GM18520 (cell line): ENCODE measurements around the gene SUGT1.
"Not testable (repeated sequence)": the region's sequence is repeated elsewhere in the genome, so short reads cannot be mapped to it uniquely, and the experiment has no call there.

Experiments
- ATAC-seq: cut with Tn5 transposase; IDR thresholded peaks from one replicate; pipeline ENCODE4 v1.9.1; 2021; ENCODE audit not compliant: unreplicated experiment

Gene SUGT1

DNA sequence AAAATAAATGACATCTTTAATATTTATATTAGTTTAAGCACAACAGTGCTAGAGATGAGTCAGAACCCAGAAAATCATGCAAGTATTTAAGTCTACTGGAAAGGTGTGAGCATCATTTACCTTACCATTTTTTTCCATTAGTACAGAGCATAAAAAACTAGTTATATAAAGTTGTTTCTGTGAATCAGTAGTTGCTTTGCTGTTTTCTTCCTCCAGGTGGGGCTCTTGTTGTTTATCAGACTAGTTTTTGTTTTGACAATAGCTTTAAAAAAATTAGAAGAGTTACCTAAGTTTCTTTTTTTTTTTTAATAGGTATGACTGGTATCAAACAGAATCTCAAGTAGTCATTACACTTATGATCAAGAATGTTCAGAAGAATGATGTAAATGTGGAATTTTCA is 12.7 kb downstream of the SUGT1 start:
- no peak for ATAC-seq

DNA sequence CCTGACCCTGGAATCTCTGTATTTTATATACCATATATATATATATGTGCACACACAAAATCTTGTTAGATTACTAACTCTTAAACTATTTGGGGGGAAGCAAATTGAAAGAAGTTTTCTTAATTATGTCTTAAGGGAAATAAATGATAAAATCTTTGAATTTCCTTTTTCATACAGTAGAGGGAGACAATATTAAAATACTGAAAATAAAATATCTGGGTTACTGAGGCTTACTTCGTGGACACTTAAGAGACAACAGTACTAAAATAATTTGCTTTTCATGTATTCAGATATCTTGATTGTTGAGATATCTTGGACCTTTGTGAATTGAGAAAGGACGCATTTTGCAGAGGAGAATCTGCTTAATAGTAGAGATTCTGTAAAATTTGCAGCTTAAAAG is 17.0 kb downstream of the SUGT1 start:
- ATAC-seq = no peak

DNA sequence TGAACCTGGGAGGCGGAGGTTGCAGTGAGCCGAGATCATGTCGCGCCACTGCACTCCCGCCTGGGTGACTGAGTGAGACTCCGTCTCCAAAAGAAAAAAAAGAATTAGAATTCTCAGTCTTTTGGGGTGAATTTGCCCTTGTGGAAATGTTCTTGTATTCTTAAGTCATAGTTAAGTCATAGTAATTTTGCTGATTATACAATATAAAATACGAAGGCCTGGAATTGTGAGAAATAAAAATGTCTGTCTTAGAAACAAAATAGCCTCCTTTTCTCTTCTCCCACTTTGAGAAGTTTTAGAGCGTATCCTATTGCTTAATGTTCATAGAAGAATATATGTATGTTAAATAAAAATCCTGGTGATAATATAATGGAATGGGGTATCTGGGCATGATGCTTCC is 18.1 kb downstream of the SUGT1 start:
- no peak for ATAC-seq

DNA sequence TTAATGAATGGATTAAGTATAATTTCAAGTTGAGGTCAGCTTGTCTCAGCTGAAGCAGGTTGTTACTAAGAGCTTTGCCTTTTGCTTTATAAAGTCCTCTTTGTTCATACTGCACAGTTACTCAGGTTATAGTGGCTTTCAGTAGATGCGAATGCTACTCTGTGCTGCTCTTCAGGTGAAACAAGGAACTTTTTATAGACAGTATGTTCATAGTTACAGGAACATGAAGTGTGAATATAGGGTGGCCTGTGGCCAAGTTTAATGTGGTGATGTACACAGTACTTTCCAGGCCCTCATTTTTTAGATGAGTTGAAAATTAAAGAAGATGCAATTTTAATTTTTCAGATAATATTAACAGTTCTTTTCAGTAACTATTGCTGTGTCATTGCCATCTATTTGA is 20.8 kb downstream of the SUGT1 start:
- no peak for ATAC-seq

DNA sequence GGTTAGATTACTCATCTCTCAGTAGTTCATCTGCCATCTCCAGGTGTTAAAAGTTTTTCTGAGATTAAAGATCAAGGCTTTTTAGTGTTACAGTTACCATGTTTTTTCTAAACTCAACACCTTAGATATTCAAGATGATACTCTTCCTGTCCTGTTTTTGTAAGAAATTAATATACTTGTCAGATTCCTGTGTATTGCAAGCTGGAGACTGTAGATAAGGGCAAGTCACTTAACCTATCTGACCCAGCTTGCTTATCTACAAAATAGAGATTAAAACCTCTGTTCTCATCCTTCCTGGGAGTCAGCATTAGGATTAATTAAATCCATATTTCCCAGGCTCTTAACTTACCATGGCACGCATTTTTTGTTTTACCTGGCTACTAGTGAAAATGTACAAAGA is 25.2 kb downstream of the SUGT1 start:
- no peak for ATAC-seq

DNA sequence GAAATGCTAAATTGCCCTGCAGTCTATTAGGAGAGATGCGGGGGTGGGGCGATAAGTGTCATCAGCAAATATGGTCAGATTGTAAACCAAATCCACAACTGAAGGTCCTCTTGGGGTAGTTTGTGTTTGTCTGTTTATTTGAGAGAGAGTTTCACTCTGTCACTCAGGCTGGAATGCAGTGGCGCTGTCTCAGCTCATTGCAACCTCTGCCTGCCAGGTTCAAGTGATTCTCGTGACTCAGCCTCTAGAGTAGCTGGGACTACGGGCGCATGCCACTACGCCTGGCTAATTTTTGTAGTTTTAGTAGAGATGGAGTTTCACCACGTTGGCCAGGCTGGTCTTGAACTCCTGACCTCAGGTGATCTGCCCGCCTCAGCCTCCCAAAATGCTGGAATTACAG is 33.2 kb downstream of the SUGT1 start:
- not testable (repeated sequence) for ATAC-seq

DNA sequence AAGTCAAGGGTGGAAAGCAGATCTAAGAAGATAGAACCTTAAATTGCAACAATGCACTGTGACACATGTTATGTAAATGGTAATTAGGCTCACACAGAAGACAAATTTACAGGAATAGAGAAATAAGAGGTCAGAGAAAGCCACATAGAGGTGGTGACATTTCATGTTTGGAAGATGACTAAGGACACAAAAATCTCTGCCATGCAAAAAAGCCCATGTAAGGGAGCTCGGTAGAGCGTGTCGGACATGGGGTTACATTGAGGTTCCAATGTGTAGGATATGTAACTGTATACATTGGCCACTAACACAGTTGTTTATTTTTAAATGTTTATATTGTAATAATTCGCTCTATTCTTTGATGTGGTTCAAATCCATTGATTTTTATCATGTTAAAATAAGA is 33.7 kb downstream of the SUGT1 start:
- no peak for ATAC-seq

DNA sequence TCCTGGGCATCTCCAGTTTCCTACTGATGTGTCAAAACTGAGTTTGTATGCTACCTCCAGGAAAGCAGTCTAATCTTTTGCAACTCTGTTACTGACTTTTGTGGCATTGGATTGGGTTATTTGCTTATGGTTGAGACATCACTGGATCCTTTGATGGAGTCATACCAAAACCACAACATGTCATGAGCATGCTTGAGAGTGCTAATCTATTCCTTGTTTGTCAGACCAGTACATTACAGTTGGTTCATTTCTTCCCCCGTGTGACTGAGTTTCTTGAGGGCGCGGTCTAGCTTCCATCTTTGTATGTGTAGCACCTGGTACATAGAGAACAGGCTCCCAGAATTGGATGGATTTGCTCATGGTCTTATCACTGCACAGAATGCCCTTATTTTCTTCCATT is 43.2 kb downstream of the SUGT1 start:
- peak; percentile 77 for ATAC-seq

DNA sequence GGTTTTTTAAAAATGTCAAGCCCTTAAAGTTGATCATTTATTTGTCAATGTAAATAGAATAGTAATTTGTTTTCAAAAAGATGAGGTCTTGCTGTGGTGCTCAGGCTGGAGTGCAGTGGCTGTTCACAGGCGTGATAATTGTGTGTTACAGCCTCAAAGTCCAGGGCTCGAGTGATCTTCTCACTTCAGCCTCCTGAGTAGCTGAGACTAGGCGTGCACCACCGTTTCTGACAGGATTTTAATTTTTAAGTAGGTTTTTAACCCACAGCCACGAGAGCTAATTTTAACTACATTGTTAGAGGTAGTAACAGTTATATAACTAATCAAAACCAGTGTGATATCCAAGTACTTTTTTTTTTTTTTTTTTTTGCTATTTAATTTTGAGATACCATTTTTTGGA is 43.9 kb downstream of the SUGT1 start:
- ATAC-seq = no peak

DNA sequence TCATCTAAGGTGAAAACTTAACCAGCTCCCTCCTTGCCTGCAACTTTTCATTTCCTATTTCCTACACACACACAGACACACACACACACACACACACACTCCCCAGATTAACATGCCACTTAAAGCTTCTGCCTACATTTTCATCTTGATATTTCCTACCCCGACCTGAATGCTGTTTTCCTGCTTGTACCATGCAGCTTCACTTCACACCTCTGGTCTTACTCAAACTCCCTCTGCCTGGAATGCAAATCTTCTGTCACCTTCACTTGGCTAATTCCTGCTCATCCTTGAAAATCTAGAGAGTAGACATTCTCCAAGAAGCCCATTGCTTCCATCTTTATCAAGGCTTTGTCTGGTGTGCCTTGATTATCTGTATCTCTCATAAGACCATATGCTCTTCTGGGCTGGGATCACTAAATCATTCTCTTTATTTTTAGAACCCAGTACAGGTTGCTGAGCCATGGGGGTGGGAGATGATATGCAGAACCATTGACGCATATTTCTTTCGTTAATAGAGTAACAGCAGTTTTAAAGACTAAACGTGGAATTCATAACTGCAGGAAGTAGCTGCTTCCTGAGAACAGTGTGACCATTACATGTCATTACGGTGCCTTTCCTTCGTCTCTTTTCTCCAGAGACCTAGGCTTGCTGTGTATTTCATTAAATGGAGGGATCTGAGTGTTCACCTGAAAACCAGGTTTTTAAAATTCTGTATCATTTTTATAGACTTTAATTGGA is 49.3 kb downstream of the SUGT1 start:
- no peak for ATAC-seq

DNA sequence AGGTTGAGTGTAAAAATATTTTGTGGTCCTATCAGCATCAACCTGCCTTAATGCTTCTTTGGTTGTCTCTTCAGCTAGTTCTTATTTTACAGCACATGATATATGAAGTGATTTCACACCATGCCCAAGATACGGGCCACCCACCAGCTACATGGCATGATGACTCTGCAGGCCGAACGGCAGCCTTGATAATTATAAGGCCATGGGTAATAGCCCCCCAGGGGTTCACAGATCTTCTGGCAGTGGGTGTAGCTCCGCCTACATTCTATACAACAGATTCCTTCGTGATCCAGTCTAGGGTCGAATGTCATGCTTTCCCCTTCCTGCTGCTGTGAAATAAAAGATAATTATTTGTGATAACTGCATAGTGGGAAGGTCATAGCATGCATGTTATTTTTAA is 50.8 kb downstream of the SUGT1 start:
- no peak for ATAC-seq

DNA sequence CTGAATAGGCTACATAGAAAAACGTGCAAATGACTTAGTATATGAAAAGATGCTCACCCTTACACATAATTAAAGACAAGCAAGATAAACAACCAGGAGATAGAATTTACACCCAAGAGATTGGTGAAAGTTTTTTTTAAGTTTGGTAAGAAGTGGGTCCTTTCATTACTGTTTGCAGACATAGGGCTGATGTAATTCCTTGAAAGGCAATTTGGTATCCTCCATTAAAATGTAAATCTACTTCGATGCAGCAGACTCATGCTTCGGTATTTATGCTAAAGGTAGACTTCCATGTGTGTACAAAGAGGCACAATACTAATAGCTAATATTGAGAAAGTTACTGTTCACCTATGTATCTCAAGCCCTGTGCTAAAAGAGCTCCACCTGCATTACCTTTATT is 53.4 kb downstream of the SUGT1 start:
- ATAC-seq = no peak

DNA sequence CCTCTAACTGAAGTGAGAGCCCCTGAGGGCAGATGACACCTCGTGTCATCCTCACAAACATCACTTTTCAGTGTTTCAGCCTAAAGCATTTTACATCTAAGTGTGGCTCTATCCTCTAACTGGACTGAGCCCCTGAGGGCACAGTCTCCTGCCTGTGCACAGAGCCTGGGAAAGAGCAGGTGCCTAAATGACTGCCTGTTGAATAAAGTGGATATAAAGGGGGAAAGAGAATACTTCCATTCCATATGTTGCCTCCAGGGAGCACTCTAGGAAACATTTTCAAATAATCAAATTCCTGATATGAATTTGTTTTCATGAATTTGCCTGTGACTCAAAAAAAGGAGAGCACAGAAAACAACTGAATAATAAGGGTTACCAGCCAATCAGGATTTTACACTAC is 54.7 kb downstream of the SUGT1 start:
- no peak for ATAC-seq

DNA sequence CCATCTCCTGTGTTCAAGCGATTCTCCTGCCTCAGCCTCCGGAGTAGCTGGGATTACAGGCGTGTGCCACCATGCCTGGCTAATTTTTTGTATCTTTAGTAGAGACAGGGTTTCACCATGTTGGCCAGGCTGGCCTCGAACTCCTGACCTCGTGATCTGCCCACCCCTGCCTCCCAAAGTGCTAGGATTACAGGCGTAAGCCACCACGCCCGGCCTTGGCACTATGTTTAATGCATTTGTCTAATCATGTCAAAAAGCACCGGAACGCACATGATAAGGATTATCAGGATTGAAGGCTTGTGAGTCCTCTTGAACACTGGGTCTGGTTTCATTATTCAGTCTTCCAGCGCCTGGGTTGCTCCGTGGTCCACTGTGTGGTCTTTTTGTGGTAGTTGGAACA is 55.6 kb downstream of the SUGT1 start:
- ATAC-seq = not testable (repeated sequence)

DNA sequence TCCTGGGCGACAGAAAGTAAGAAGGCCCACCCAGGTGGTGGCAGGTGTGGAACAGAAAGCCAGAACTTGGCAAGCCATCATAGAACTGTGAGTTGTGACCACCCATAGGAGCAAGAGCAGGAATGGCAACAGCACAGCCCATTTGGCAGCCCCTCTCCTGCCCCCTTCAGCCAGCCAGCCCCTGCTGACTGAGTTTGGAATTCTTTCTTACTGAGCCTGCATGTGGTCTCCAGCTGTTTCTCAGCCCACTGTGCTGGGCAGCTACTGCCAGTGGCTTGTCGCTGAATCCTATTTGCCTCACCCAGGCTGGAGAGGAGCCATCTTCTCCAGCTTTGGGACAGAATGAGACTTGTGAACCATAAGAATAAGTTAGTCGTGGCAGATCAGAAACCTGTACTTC is 58.6 kb downstream of the SUGT1 start:
- no peak for ATAC-seq

DNA sequence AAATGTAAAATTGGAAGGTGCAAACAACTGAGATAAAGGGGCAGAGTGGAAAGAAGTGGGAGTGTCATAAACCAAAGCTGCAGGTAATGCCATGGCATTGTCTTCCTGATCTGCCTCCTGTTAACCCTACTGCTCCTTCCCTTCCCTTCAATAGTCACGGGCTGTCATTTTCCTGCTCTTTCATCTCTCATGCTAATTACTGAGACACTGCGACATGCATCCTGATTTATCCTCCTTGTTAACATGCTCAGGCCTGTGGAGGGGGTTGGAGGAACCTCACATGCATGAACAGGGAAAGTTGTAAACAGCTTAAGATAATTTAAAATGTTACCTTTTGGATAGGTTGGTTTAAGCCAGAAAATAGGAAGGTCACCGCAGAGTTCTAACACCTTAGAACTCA is 59.7 kb downstream of the SUGT1 start:
- ATAC-seq = no peak

DNA sequence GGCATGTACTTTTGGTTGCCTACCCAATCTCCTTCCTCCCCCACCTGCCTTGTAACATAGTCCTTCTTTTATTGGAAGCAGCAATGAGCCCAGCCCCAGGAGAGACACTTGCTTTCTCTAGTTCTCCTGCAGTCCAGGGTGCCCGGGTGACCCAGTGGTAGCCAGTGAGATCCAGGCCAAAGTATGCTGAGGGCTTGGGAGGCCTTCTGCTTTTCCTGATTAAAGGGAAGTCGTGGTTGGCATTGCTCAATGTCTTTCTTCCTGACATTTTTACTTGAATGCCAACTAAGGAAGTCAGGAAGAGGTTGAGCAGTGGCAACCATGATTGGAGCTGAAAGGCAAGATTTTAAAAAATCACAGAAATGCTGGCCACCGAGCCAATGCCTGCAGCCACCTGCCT is 61.3 kb downstream of the SUGT1 start:
- ATAC-seq = no peak

DNA sequence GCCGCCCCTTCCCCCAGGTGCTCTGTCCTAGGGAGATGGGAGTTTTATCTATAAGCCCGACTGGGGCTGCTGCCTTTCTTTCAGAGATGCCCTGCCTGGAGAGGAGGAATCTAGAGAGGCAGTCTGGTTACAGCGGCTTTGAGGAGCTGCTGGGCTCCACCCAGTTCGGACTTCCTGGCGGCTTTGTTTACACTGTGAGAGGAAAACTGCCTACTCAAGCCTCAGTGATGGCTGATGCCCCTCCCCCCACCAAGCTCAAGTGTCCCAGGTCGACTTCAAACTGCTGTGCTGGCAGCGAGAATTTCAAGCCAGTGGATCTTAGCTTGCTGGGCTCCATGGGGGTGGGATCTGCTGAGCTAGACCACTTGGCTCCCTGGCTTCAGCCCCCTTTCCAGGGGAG is 68.3 kb downstream of the SUGT1 start:
- ATAC-seq = not testable (repeated sequence)

DNA sequence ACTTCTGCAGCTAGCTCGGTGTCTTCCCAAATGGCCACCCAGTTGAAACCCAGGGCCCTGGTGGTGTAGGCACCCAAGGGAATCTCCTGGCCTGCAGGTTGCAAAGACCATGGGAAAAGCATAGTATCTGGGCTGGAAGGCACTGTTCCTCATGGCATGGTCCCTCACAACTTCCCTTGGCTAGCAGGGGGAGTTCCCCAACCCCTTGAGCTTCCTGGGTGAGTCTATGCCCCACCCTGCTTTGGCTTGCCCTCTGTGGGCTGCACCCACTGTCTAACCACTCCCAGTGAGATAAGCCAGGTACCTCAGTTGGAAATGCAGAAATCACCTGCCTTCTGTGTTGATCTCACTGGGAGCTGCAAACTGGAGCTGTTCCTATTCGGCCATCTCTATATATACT is 68.7 kb downstream of the SUGT1 start:
- not testable (repeated sequence) for ATAC-seq

DNA sequence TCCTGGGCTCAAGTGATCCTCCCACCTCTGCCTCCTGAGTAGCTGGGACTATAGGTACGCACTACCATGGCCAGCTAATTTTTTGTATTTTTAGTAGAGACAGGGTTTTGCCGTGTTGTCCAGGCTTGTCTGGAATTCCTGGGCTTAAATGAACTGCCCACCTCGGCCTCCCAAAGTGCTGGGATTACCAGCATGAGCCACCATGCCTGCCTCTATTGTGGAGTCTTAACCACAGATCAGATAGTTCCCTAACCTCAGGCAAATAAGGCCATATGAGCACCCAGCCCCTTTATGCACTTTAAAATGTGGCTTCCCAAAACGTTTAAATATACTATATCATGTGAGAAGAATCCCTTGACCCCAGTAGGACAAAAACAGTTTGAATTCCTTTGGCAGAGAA is 70.5 kb downstream of the SUGT1 start:
- no peak for ATAC-seq

DNA sequence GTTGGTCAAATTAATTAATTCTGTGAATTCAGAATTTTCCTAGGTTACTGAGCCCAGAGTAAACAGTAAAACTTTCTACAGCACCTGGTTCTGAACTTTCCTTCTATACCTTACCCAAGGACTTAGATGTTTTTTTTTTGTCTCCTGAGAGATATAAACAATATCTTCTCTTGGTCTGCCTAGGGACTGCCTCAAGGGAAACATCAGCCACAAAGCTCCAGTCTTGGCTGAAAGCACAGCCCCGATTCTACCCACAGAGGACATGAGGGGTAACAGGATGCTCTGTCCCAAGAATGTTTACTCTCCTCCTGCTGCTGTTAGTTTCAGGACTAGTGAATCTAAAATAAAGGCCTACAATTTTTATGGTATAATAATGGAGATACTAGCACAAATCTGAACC is 72.7 kb downstream of the SUGT1 start:
- ATAC-seq = no peak

DNA sequence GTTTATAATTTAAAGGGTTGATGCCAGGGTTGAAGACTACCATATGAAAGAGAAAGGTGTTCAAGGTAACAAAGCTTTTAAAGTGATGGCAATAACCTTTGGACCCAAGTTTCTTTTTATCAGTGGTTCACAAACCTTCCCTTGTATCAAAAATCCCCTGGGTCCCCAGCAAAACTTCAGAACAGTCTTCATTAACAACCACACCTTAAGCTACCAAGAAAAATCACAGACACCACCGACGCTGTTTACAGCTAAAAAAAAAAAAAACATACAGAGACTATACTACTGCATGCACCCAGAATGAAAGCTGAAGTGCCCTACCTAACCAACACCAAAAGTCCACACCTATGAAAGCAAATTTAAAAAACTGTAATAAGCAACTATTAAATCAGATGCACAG is 73.6 kb downstream of the SUGT1 start:
- ATAC-seq = no peak

DNA sequence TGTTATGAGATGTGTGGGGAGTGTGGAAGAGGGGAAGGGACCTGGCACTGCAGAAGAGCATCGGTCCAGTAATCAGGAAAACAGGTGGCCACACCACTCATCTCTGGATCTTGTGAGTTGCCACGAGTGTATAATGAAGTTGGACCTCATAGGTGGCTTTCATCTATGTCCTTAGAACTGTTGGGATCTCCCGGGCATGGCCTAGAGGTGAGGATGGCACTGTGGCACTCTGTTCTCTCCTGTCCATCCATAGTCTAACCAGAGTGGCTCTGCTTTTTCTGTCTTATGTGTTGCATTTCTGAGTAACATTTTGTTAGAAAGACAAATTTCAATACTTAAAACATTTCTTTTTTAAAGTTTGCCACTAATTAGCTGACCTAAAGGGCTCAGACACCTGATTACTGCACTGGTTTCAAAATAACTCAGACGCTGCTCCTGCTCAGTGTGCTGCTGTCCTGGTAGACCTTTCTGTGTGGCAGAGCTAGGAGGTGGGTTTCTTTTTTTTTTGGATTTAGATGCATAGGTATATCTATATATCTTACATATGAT is 81.5 kb downstream of the SUGT1 start:
- ATAC-seq = no peak
